HG03354 (cell line): ENCODE results near the gene C12orf43.

Experiments used
- ATAC-seq: cut with Tn5 transposase; IDR thresholded peaks from one replicate; pipeline ENCODE4 v1.9.1; 2021; ENCODE audit warnings: mild to moderate bottlenecking; ENCODE audit not compliant: unreplicated experiment, poor library complexity, severe bottlenecking

The C12orf43 gene

GRCh38 chr12:120979862-120980696 lies 36.2 kb downstream of the C12orf43 start:
- no peak for ATAC-seq

GRCh38 chr12:120979220-120979861 lies 36.9 kb downstream of the C12orf43 start:
- ATAC-seq = no peak

DNA sequence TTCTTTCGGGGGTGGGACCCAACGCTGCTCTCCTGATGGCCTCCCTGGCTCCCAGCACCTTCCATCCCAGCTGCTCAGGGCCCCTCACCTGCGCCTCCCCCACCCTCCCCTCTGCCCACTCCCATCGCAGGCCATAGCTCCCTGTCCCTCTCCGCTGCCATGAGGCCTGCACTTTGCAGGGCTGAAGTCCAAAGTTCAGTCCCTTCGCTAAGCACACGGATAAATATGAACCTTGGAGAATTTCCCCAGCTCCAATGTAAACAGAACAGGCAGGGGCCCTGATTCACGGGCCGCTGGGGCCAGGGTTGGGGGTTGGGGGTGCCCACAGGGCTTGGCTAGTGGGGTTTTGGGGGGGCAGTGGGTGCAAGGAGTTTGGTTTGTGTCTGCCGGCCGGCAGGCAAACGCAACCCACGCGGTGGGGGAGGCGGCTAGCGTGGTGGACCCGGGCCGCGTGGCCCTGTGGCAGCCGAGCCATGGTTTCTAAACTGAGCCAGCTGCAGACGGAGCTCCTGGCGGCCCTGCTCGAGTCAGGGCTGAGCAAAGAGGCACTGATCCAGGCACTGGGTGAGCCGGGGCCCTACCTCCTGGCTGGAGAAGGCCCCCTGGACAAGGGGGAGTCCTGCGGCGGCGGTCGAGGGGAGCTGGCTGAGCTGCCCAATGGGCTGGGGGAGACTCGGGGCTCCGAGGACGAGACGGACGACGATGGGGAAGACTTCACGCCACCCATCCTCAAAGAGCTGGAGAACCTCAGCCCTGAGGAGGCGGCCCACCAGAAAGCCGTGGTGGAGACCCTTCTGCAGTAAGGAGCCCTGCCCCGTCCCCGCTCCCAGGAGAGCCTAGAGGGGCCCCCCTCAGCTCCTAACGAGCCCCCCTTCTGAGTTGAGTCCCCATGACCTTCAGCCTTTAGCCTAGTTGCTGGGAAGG lies 37.7 kb downstream of the C12orf43 start, which contains the start of gene HNF1A:
Gene HNF1A (plus strand): TSS at position 248 of the 924 bp plus-strand sequence. CDS start 226 bp downstream, at position 474.
- no peak for ATAC-seq

GRCh38 chr12:120977531-120978295 lies 38.6 kb downstream of the C12orf43 start:
- no peak for ATAC-seq

DNA sequence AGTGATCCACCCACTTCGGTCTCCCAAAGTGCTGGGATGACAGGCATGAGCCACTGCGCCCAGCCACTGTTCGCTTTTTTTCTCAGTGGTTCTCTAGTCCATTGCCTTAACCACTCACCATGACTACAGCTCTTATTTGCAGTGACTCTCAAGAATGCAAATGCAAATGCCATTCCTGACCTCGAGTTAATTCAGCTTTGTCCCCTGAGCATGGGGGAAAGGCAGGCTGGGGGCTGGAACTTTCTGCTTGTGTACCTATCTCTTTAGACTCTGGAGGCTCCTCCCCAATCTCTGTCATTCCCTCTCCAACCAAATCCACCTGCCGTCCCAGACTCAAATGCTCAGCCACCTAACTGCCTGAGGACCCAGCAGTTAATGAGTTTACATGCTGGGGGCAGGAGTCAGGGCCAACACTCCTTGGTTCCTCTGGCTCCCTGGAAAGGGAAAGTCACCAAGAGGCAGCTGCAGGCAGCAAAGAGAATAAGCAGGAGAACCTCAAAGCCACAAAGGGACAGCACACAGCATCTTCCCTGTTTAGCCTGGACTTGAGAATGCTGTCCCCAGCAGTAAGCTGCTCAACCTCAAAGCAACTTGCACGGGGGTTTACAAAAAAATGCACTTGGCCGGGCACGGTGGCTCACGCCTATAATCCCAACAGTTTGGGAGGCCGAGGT lies 43.3 kb downstream of the C12orf43 start:
- no peak for ATAC-seq

- peak; percentile 59 for ATAC-seq
Observed at GRCh38 chr12:120971299-120972180, 44.7 kb downstream of the C12orf43 start.

DNA sequence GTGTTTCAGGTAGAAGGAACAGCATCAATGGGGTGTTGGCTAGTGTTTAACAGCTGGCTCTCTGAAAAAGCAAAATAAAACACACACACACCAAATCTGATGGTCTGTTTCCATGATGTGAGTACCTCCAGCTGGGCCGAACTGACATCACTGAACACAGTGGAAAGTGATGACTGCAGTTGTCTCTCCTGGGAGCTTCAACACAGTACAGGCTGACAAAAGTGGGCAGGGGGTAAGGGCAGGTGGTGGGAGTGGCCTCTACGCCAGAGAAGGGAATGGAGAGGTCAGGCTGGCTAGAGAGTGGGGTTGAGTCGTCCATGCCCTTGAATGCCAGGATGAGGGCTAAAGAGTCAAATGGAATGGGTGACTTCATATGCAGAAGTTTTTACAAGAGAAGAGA lies 46.0 kb downstream of the C12orf43 start:
- no peak for ATAC-seq

- ATAC-seq = no peak
Observed at GRCh38 chr12:120965534-120966091, 50.7 kb downstream of the C12orf43 start.

- no peak for ATAC-seq
Observed at GRCh38 chr12:120964298-120964697, 52.0 kb downstream of the C12orf43 start.

- no peak for ATAC-seq
Observed at GRCh38 chr12:120962532-120963020, 53.7 kb downstream of the C12orf43 start.

- ATAC-seq = no peak
Observed at GRCh38 chr12:120961604-120962531, 54.4 kb downstream of the C12orf43 start.

DNA sequence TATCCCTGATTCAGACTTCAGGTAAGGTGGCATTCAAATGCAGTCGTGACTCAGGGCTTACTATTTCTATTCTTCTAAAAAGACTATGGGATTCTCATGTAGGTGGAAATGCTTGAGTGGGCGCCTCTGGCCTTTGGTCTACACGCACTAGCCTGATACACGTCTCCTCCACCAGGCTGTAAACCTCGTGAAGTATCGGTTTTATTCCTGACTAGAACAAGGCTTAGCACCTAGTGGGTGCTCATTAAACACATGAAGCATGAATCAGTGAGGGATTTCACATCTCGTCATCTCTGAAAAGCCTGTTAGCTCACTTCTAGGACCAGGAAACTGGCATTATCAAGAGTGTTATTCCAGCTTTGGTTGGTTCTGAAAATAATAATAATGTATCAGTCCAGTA lies 55.6 kb downstream of the C12orf43 start:
- ATAC-seq = no peak

GRCh38 chr12:120959111-120959878 lies 57.0 kb downstream of the C12orf43 start:
- no peak for ATAC-seq

GRCh38 chr12:120956579-120957300 lies 59.5 kb downstream of the C12orf43 start:
- ATAC-seq = no peak

GRCh38 chr12:120955232-120955631 lies 61.1 kb downstream of the C12orf43 start:
- no peak for ATAC-seq
